GM21529 (cell line): ENCODE measurements around the gene FRY.

Experiments used
- ATAC-seq: cut with Tn5 transposase; IDR thresholded peaks from one replicate; pipeline ENCODE4 v1.9.1; 2021; ENCODE audit not compliant: unreplicated experiment

FRY gene

DNA sequence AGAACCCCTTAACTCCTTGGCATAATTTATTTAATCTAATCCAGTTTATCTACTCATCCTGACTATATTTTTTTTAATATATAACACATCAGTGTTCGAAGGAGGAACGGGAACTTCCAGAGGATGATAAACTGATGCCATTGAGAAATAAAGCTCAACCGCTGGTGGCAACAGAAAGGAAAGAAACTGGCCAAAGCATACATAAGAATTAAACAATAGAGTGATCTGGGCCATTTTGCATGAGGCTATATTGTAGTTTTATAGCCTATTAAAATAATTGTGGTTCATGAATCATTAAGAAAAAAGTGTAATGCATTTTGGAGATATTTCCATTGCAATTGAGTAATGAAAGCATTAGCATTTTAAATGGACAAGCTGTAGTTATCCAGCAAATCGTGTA is 94.2 kb downstream of the FRY start:
- ATAC-seq = no peak

DNA sequence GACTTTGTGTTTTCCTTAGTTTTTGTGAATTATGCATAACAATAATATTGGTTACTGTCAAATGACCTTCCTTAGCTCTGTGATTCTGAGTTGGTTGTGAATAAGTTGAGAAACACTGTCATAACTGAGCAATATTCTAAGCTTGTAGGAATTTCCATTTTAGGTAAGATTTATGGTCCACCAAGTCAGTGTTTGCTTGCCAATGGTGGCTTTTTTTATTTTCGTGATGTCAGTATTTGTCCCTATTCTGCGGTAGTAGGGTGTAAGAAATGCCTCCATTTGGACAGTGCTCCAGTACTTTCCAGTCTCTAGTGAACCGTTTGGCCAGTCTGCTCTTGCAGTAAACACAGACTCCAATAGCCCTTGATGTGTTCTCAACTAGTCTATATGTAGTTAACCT is 94.7 kb downstream of the FRY start:
- ATAC-seq = no peak

DNA sequence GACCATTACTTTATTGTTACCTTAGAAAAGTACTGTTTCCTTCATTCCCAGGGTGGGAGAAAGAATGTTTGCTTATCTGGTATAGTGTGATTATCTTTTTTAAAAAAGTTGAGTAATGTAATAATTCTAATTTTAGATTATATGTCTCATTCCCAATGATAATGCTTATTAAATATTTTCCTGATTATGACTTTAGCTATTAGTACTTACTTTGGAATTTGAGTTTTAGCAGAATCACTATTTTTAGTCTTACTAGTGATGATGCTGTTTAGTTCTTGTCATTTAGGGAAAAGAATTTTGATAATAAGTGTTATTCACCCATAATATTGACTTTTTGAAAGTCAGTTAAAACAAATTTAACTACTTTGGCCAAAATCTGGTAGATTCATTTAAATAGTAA is 95.2 kb downstream of the FRY start:
- no peak for ATAC-seq

DNA sequence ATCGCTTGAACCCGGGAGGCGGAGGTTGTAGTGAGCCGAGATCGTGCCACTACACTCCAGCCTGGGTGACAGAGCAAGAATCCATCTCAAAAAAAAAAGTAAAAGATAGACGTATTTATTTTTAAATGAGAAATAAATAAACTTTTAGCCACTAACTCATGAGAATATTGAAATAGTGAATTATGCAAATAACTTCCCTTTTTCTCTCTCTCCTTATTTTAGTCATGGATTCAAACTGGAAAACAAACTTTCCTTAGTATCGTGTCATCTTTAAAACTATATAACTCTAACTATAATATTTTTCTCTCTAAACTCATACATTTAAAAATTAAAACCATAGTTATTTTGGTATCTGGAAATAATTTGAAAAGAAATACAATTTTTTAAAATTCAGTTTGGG is 96.1 kb downstream of the FRY start:
- no peak for ATAC-seq

DNA sequence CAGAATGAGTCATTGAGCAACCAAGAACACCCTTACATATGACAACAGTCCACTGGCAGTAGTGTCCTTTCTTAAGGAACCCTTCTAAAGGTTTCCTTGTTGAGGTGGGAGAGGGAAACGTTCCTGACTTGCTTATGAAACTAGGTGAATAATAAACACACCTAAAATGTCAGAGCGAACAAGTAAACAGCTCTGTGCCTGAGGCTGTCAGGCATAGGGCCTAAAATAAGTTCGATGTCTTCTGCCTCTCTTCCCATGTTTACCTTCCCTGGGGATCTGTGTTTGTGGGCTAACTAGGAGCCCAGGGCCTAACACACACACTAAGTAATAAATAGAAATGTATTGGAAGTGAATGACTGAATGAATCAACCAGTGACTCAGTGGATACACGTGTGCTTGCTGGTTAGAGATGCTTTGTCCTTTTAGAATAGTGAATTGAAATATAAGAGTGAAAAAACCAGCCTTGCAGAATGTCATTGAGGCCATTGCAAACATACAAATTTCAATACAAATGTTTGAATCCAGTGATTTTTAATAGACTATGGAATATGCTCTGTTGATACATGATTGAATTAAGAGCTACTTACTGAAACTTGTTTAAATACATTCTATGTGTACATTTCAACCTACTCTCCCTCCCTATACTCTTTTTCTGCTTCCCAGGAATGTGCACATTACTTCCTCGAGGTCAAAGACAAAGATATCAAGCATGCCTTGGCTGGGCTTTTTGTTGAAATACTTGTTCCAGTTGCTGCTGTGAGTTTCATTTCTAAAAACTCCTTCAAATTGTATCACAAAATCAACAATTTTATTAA is 102.9 kb downstream of the FRY start:
- no peak for ATAC-seq

DNA sequence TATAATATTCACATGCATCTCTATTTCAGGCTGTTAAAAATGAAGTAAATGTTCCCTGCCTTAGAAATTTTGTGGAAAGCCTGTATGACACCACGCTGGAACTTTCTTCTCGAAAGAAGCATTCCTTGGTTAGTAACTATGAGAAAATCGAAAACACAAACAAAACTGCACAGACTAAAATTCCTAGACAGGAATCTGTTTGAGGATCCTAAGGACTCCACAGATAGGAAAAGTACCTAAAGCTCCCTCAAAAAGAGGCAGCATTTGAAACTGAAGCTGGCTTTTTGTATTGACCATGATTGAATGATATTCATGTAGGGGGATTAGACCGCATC is 103.4 kb downstream of the FRY start:
- no peak for ATAC-seq

DNA sequence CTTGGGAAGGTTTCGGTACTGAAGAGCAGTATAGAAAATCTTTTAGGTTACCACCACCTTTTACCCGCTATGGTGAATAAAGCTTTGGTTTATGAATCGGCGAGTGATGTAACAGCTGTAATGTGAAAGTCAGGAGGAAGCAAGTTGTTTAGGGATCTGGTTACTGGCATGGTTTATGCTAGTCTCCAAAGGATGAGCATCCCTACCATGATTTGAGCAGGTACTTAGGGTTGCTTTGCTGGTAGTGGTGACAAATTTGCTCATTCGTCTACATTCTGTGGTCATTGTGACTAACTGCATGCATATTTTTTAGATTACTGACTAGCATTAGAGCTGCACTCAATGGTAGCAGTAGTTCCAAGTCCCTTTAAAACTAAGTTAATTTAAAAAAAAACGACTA is 104.1 kb downstream of the FRY start:
- ATAC-seq = no peak

DNA sequence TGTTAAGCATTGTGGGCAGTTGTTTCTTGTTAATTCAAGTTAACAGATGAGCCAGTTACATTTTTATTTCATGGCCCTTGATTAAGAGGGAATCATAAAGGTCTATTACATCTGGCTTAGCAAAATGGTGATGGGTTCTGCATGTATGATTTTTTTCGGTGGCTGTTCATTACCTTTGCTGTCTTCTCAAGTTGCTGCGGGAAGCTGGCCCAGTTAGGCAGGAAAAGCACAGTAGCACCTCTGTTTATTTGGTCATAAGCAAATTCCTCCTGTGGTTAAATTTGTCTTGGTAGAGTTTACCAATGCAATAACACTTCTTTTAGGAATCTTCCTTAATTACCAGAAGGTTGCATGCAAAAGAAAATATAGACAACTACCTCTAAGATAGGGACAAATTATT is 104.5 kb downstream of the FRY start:
- no peak for ATAC-seq

DNA sequence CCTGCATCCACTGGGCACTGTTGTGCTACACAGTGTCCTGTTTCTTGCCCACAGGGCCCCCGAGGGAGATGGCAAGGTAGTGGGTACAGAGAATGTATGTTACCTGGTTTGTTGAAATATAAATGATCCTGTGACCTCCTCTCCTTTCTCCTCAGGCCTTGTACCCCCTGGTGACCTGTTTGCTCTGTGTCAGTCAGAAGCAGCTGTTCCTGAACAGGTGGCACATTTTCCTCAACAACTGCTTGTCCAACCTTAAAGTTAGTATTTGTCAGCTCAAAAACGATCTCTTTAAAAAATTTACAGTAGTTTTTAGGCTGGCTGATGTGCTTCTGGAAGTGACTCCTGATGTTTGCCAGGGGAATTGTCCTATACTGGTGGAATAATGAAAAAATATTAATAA is 105.1 kb downstream of the FRY start:
- no peak for ATAC-seq

DNA sequence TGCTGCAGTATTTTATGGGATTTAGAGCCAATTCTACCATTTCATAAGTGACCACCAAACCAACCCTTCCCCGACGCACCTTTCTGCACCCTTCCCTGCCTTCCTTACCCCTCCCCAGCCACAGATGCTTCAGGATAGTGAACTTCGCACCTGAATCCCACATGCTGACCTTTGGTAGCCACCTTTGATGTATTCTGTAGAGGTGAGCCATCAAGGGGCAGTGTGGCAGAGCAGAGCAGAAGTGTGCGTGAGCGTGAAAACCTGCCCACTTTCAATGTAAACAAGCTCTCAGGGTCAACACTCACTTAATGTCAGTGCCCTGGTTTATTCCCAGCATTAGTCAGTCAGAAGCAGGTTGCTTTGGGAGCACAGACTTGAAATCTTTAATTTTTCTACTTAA is 107.7 kb downstream of the FRY start:
- no peak for ATAC-seq

DNA sequence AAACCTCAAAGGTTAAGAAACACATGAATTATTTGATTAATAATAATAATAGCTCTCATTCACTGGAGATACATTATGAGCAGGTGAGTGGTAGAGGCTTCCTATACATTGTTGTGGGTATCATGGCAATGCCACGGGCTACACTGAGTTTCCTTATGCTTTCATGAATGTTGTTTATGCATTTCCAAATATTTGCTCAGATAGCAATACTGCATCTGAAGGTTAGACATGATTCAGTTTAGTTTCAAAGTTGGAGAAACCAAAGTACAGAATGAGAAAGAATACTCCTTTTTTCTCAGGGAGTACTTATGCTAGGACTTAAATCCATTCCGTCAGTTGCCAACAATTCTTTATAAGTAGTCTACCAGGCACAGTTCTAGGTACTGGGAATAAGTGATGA is 108.5 kb downstream of the FRY start:
- no peak for ATAC-seq

DNA sequence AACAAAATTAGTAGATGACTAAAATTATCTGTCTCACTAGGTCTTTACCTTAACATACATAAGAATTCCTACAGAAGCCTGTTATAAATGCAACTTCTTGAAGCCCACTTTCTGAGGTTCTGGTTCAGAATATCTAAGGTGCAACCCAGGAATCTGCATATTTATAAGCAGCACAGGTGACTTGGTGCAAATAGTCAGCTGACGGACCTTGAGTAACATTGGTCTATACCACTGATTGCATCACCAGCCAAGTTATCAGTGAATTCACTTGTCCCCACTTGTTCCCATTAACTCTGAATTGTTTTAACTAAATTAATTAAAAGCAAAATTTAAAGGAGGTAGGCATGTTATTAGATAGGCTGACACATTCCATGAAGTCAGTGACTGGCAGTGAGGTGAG is 109.9 kb downstream of the FRY start:
- no peak for ATAC-seq

DNA sequence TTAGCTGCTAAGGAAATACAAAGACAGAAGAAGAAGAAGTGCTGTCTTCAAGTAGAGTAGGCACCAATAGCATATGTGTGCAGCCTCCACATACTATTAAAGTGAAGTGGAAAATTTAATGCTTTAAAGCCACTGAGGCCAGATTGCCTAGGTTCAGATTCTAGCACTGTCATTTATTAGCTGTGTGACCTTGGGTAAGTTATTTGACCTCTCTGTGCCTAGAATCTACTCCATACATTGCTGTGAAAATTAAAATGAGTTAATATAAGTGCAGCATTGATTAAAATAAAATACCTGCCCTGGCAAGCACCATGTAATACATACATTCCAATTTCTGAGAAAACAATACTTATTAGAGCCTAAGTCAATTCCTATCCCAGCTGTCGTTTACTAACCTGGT is 110.5 kb downstream of the FRY start:
- ATAC-seq = no peak

DNA sequence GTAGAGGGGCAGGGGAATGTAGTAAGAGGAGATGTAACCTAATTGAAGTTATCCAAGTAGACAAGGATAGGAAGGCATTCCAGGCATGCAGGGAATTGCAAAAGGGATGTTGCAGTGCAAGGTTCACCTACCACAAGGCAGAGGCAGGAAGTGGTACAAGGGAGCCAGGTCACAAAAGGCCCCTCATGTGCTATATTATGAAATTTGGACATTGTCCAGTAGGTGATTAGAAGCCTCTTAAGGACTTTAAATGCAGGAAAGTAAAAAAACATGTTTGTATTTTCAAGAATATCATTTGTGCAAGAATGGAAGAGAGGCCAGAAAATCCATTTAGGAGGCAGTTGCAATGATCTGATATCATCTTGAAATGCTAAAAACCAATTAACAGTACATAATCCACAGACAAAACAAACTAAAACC is 111.4 kb downstream of the FRY start:
- no peak for ATAC-seq

DNA sequence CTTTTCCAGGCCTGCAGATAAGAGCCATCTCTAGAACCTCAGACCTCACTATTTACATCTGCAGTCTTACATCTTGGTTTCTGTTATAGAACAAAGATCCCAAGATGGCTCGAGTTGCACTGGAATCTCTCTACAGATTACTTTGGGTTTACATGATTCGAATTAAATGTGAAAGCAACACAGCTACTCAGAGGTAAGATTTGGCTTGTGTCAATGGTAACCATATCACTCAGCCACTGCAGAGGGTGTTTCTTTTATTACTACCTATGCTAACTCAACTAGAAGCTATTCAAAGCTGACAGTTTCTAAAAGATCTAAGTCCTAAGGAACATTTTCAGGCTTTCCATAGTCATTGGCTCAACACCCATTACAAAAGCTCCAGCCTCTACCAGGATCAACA is 115.6 kb downstream of the FRY start:
- ATAC-seq = no peak

DNA sequence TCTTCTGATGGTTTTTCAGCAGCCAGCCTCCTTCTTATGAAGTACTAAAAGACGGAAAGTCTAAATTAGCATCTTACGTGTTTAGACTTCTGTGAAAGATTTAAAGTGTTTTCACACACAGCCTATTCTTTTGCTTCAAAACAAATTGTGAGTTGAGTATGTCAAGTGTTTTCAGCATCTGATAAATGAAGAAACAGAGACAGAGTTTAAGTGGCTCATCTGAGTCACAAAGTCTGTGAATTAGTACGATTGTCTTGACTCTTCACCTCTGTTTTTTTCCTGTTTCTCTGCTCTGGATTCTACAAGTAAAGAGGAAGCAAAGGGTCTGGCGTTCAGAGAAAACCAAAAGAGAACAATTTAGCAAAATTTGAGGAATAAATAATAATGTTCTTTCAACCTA is 116.4 kb downstream of the FRY start:
- no peak for ATAC-seq

DNA sequence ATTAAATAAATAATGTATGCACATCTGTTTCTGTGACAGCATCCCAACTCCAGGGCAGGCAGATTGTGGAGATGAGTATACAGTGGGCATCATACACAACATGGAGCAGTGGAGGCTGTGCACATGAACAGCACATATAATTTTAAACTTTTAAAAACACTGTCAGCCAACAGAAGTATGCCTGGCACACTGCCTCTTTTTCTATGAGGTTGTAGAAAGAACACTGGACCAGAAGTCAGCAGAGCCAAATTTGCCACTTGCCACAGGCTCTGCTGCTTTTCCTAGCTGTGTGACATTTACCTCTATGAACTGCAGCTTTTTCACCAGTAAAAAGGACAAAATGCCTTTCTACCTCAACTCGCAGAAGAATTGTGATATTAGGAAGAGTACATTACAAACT is 118.7 kb downstream of the FRY start:
- no peak for ATAC-seq

DNA sequence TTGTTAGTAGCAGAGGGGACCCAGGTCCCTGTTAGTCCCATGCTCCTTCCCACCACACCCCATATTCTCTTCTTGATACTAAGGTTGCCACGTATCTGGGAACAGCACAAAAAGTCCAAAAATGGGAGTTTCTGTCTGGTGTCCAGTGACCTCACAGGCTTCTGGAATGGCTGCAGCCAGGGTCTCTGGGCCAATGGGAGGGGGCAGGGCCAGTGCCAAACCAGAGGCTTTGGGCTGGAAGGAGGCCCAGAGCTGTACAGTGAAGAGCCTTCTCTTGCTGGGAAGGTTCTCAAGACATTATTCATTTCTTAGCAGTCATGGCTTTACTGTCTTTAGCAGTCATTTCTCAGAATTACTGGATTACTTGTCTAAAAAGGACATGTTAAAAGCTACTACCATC is 119.2 kb downstream of the FRY start:
- ATAC-seq = no peak

DNA sequence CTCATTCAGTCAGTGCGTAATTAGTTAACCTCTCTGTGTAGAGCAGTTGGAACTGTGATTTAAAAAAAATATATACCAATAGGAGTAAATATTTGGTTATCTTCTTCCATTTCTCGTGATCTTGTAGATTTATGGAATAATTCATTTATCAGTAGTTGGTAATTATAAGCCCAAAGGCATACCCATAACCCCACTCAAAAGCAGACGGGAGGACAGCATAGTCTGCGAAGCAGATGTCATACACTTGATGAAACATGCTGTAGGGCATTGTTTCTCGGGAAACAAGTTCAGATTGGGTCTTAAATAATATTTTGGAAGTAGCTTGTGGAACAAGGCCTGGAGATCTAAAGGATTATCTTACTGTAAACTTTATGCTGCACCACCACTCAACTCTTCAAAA is 119.7 kb downstream of the FRY start:
- no peak for ATAC-seq

DNA sequence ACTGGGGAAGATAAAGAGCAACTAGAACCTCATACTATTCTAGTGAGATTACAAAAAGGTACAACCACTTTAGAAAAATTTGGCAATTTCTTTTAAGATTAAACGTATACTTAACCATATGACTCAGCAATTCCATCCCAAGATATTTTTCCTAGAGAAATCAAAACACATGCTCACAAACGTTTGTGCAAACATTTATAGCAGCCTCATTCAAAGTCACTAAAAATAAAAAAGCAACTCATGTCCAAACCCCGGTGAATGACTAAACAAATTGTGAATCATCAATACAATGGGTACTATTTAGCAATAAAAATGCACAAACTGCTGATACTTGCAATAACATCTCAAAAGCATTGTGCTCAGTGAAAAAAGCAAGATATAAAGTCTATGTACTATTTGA is 121.5 kb downstream of the FRY start:
- ATAC-seq = no peak

DNA sequence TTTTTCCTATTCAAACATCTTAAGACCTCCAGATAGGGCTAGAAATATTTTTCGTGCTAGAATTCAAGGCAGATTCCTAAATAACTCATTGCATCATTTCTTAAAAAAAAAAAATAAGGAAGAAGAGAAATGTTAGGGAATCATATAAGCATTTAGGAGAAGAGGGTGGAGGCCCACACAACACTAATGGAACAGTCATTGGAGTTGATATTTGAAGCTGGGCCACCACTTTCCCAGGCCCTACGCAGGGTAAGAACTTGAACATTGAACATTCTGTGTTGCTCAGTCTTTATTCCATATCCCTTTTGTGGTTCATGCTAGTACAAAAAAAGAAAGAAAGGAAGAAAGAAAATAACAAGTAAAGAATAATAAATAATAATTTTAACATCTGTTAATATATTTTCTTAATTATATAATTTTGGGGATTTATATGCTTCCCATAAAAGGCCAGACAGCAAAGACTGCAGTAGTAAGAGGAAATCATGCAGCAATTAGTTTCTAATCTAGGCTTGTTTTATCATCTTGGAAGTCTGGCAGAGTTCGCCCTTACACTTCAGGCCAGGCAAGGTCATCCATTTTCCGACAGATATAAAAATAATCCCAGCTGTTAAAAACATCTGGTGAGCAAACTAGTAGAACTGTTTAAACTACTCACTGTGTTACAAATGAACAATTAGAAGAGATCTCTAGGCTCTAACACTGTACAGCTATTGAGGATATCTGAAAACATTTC is 127.7 kb downstream of the FRY start:
- no peak for ATAC-seq

DNA sequence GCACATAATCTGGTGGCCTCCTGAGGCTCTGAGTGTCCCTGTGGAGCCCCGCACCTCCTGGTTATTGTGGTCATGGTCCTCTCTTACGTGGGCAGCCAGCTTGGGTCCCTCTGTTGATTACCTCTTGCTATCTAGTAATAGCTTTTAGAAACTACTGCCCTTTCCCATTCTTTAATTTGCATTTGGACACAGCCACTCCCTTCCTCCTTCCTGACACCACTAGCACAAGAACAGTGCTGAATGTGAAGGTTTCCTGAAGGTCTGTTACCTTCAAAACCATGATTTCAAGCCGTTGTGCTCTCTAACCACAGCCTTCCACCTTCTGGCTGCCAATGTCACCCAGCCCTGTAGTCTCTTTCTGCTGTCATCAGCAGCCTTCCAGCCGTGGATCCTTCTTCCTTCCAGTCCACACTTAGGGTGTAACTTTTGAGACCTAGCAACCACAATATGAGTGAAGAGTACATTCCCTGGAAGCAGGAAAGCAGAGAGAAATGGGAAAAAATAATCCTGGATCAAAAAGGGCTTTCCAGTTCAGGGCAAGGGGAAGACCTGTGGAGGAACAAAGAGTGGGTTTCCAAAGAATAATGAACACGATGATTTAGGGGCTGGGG is 130.9 kb downstream of the FRY start:
- ATAC-seq = no peak
